ENCODE measurements around the gene PLCG1.

DNA sequence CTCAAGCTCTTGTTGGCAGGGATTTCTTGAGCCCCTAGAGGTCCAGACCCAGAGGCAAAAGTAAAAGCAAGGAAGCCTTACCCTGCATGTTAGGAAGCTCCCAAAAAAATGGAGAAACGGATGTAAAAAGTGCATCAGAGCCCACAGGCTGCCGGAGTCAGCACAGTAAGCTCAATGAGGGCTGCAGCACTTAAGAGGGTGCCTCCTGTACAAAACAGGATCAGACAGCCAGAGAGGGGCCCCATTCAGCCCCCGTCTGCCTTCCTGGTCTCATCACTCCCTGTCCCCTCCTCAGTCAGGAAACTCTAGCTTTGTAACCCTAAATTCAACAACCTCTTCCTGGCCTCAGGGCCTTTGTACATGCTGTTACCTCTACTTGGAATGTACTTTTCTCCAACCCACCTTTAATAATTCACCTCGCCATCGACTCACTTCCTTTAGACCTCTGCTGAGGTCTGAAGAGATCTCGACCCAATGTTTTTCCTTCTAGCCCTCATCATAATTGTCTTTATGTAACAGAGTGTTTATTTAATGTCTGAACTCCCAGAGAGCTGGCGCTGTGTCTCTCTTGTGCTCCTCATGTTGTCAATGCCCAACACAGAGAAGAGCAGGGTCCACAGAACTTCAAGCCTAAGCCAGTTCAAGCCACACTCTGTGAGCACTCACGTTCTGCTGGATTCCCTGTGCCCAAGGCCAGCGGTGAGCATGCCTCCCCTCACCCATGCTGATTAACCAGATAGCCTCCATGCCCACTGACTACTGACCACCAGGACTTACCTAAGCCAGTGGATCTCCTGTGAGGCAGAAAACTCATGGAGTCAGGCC lies 2.8 kb upstream of the PLCG1 start:
- TF ChIP-seq POLR2AphosphoS5 (IDR thresholded peaks at IDR 0.05; ENCODE audit: borderline replicate concordance, low read depth, low read length) (no peak), EZH2 (IDR thresholded peaks at IDR 0.05) (no peak)
